HEK293T (cell line): Measurements from ENCODE around the gene RAB6D.

Experiments
- BHLHE40 ChIP-seq: fragments of 450-650 bp; IDR thresholded peaks from 2 replicates; pipeline ENCODE4 v1.6.1; 2016; ENCODE audit warnings: mild to moderate bottlenecking, moderate library complexity, borderline replicate concordance
- CTBP1 ChIP-seq: fragments of 450-650 bp; IDR thresholded peaks from 2 replicates; pipeline ENCODE4 v1.6.1; 2016; ENCODE audit warnings: borderline replicate concordance
- ELF4 ChIP-seq: fragments of 450-650 bp; IDR thresholded peaks from 2 replicates; pipeline ENCODE4 v1.6.1; 2017; ENCODE audit warnings: antibody characterized with exemption
- FOXA1 ChIP-seq: fragments of 450-650 bp; IDR thresholded peaks from 2 replicates; pipeline ENCODE4 v1.6.1; 2016; ENCODE audit warnings: mild to moderate bottlenecking
- FOXK2 ChIP-seq: fragments of 450-650 bp; IDR thresholded peaks from 2 replicates; pipeline ENCODE4 v1.6.1; 2016; ENCODE audit warnings: mild to moderate bottlenecking
- FOXM1 ChIP-seq: fragments of 450-650 bp; IDR thresholded peaks from 2 replicates; pipeline ENCODE4 v1.6.1; 2017; ENCODE audit warnings: mild to moderate bottlenecking, borderline replicate concordance
- L3MBTL2 ChIP-seq: fragments of 450-650 bp; conservative IDR thresholded peaks from 2 replicates; pipeline ENCODE4 v1.6.1; 2016; ENCODE audit warnings: mild to moderate bottlenecking
- SP1 ChIP-seq: fragments of 450-650 bp; IDR thresholded peaks from 2 replicates; pipeline ENCODE4 v1.6.1; 2017
- SUZ12 ChIP-seq: fragments of 450-650 bp; IDR thresholded peaks from 2 replicates; pipeline ENCODE4 v1.6.1; 2016; ENCODE audit warnings: mild to moderate bottlenecking
- TARDBP ChIP-seq: fragments of 450-650 bp; IDR thresholded peaks from 2 replicates; pipeline ENCODE4 v1.6.1; 2016
- ZNF384 ChIP-seq: fragments of 450-650 bp; IDR thresholded peaks from 2 replicates; pipeline ENCODE4 v1.6.1; 2016
- TF ChIP-seq, protein P1 (sequence below): fragments of 450-650 bp; IDR thresholded peaks from 2 replicates; pipeline ENCODE4 v1.6.1; 2016

DNA sequence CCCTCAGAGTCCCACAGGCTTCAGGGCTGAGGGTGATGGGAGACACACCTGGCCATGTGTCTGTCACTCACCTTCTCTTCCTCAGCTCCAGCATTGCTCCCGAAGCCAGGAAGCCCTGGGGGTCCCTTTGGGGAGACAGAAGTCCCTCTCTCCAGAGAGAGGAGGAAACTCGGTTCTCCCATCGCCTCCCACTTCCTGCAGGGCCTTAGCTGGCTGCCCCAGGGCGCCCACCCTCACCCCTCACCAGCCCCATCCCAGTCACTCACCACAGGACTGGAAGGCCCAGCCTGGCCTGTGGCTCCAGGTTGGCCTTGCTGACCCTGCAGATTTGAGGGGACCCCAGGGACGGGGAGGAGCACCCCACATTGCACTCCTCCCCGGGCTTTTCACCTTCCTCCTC lies 2.7 kb upstream of the RAB6D start:
- TF ChIP-seq CTBP1 = no peak
- no peak for TF ChIP-seq FOXK2
- no peak for TF ChIP-seq FOXM1
- TF ChIP-seq SUZ12 = no peak
- TF ChIP-seq ZNF384 = no peak
- no peak for TF ChIP-seq SP1
- TF ChIP-seq FOXA1 = no peak
- TF ChIP-seq TARDBP = no peak
- no peak for TF ChIP-seq ELF4
- TF ChIP-seq BHLHE40 = no peak
- no peak for TF ChIP-seq L3MBTL2
- TF ChIP-seq, protein P1, sequence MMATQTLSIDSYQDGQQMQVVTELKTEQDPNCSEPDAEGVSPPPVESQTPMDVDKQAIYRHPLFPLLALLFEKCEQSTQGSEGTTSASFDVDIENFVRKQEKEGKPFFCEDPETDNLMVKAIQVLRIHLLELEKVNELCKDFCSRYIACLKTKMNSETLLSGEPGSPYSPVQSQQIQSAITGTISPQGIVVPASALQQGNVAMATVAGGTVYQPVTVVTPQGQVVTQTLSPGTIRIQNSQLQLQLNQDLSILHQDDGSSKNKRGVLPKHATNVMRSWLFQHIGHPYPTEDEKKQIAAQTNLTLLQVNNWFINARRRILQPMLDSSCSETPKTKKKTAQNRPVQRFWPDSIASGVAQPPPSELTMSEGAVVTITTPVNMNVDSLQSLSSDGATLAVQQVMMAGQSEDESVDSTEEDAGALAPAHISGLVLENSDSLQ = no peak
